Fibroblast of lung (primary cell): ENCODE data around the gene TMEM125.

Experiments
- CTCF ChIP-seq, 2 donors: IDR thresholded peaks in 1 of 2; conservative IDR thresholded peaks in 1 of 2; 1 replicate in 1 of 2; 2 replicates in 1 of 2; pipeline ENCODE4 v1.5.1; 2011 to 2012; ENCODE audit warnings: low read length in 2 of 2, control low read depth in 1 of 2, inconsistent platforms in 1 of 2, low read depth in 1 of 2, mild to moderate bottlenecking in 1 of 2
- EZH2 ChIP-seq: IDR thresholded peaks from 2 replicates; pipeline ENCODE4 v1.5.1; 2012; ENCODE audit warnings: low read length, control low read depth, mild to moderate bottlenecking; ENCODE audit errors: missing control alignments

DNA sequence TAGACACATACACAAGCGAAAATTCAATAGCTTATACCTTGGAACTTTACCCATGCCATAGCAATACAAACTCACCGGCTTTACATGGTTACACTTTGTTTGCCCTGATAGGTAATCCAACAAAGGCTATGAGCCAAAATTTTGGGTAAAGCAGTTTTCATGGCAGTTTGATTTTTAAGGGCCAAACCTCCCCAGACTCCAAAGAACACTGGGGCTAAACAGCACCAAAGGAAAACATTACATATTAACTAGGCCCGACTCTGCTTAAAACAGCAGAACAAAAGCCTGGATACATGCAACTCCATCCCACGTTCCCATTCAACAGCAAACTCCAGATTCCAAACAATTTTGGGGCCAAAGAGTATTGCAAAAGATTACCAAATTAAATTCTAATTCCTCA is 4.4 kb upstream of the TMEM125 start:
- no peak for TF ChIP-seq CTCF (conservative IDR thresholded peaks at IDR 0.05 in 1 of 2, IDR thresholded peaks at IDR 0.05 in 1 of 2; ENCODE audit: low read depth in 1 of 2, low read length in 2 of 2)
- TF ChIP-seq EZH2 = no peak
